Osteocyte (in vitro differentiated cells): ENCODE results near the gene LSM4. TPM values are rescaled to one million over a fixed set of nuclear protein-coding genes. Genes with fewer than 3 reads are reported as not detected.
"Not testable (repeated sequence)": the region's sequence is repeated elsewhere in the genome, so short reads cannot be mapped to it uniquely, and the experiment has no call there.

ENCODE experiments used
- DNase-seq: peaks from one replicate; pipeline ENCODE4 v3.0.0; 2021; ENCODE audit warnings: mixed read lengths; ENCODE audit not compliant: unreplicated experiment; ENCODE audit errors: extremely low spot score
- H3K27ac Mint-ChIP-seq: one replicate; pipeline ENCODE4 v1.8.0; 2021; ENCODE audit warnings: mild to moderate bottlenecking, mixed read lengths; ENCODE audit not compliant: unreplicated experiment
- H3K27me3 Mint-ChIP-seq: one replicate; pipeline ENCODE4 v1.8.0; 2021; ENCODE audit warnings: mixed read lengths; ENCODE audit not compliant: unreplicated experiment
- H3K36me3 Mint-ChIP-seq: one replicate; pipeline ENCODE4 v1.8.0; 2021; ENCODE audit warnings: mixed read lengths; ENCODE audit not compliant: unreplicated experiment
- H3K4me1 Mint-ChIP-seq: one replicate; pipeline ENCODE4 v1.8.0; 2021; ENCODE audit warnings: mixed read lengths; ENCODE audit not compliant: unreplicated experiment
- H3K4me3 Mint-ChIP-seq: one replicate; pipeline ENCODE4 v1.8.0; 2021; ENCODE audit warnings: mild to moderate bottlenecking, moderate library complexity, mixed read lengths; ENCODE audit not compliant: unreplicated experiment
- H3K9me3 Mint-ChIP-seq: one replicate; pipeline ENCODE4 v1.8.0; 2021; ENCODE audit warnings: mixed read lengths; ENCODE audit not compliant: unreplicated experiment
- total RNA-seq: library from RNA; stranded (reverse); gene quantifications from 2 replicates; pipeline ENCODE4 v1.2.1, GENCODE V29; 2021
- TF ChIP-seq, protein P1 (sequence below): fragments of 200-600 bp; sonication (generic); IDR thresholded peaks from 2 replicates; pipeline ENCODE4 v1.5.0; 2021; ENCODE audit warnings: antibody characterized with exemption, mild to moderate bottlenecking, moderate library complexity

Gene LSM4
- total RNA-seq, 1 donor from 2014 or later, result 92.1 TPM

DNA sequence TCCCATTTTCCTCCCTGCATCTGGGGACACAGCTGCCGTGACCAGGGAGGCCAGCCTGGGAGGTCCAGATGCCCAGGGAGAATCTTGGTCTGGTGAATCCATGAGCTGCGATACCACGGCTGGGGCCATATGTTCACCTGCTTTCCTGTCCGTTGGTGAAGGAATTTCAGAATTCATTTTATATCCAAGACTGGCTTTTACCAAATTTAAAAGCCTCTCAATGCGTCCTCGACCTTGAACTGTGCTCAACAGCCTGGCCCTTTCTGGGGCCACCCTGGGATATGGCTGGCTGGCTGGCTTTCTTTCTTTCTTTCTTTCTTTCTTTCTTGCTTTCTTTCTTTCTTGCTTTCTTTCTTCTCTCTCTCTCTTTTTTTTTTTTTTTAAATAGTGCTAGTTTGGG lies 40.9 kb upstream of the LSM4 start:
- Mint-ChIP-seq H3K4me1 (peaks cover 27% of the 10 kb centered on the region), H3K27ac (peak overlapping the region; percentile 95)

DNA sequence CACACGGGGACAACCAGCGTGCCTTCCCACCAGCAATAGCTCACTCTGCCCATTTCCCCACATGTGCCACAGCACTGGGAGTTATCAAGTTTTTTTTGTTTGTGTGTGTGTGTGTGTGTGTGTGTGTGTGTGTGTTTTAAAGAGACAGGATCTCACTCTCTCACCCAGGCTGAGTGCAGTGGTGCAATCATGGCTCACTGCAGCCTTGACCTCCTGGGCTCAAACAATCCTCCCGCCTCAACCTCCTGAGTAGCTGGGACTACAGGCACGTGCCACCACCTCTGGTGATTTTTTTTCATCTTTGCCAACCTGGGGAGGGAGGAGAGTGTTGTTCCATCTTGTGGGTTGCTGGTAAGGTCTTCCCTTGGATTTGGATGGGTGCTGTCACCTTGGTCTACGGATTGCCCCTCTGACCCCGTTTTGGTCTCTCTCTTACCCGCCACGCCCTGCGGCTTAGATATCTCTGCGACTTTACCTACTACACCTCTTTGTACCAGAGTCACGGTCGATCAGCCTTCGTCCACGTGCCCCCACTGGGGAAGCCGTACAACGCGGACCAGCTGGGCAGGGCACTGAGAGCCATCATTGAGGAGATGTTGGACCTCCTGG lies 40.2 kb upstream of the LSM4 start:
- no peak overlapping the region for H3K4me3 Mint-ChIP-seq
- no peak for DNase-seq
- peaks cover 27% of the 10 kb centered on the region for H3K36me3 Mint-ChIP-seq
- H3K9me3 Mint-ChIP-seq, result no peaks in the 10 kb centered on the region
- peaks cover 27% of the 10 kb centered on the region for H3K4me1 Mint-ChIP-seq
- H3K27me3 Mint-ChIP-seq, result no peaks in the 10 kb centered on the region
- TF ChIP-seq, protein P1, sequence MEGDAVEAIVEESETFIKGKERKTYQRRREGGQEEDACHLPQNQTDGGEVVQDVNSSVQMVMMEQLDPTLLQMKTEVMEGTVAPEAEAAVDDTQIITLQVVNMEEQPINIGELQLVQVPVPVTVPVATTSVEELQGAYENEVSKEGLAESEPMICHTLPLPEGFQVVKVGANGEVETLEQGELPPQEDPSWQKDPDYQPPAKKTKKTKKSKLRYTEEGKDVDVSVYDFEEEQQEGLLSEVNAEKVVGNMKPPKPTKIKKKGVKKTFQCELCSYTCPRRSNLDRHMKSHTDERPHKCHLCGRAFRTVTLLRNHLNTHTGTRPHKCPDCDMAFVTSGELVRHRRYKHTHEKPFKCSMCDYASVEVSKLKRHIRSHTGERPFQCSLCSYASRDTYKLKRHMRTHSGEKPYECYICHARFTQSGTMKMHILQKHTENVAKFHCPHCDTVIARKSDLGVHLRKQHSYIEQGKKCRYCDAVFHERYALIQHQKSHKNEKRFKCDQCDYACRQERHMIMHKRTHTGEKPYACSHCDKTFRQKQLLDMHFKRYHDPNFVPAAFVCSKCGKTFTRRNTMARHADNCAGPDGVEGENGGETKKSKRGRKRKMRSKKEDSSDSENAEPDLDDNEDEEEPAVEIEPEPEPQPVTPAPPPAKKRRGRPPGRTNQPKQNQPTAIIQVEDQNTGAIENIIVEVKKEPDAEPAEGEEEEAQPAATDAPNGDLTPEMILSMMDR, result no peak
- peak overlapping the region; percentile 95 for H3K27ac Mint-ChIP-seq

More for the DNA sequence above, 40.9 kb upstream of the LSM4 start:
- H3K9me3 Mint-ChIP-seq, result no peaks in the 10 kb centered on the region
- H3K4me3 Mint-ChIP-seq, result no peak overlapping the region
- TF ChIP-seq, protein P1, result no peak
- no peak for DNase-seq
- peaks cover 21% of the 10 kb centered on the region for H3K36me3 Mint-ChIP-seq
- H3K27me3 Mint-ChIP-seq, result no peaks in the 10 kb centered on the region

- no peaks in the 10 kb centered on the region for H3K9me3 Mint-ChIP-seq
- H3K27ac Mint-ChIP-seq, result no peak overlapping the region
- H3K36me3 Mint-ChIP-seq, result peaks cover 36% of the 10 kb centered on the region
- no peaks in the 10 kb centered on the region for H3K27me3 Mint-ChIP-seq
- DNase-seq, result no peak
- TF ChIP-seq, protein P1, result no peak
- no peak overlapping the region for H3K4me3 Mint-ChIP-seq
- H3K4me1 Mint-ChIP-seq, result peaks cover 24% of the 10 kb centered on the region
Observed at GRCh38 chr19:18361646-18362045, 38.8 kb upstream of the LSM4 start.

- Mint-ChIP-seq H3K9me3 (no peaks in the 10 kb centered on the region), H3K27me3 (no peaks in the 10 kb centered on the region), H3K4me1 (no peaks in the 10 kb centered on the region), H3K36me3 (peaks cover 33% of the 10 kb centered on the region), H3K4me3 (no peak overlapping the region), H3K27ac (no peak overlapping the region)
- DNase-seq, result no peak
- TF ChIP-seq, protein P1, result no peak
Observed at GRCh38 chr19:18357041-18357440, 34.2 kb upstream of the LSM4 start.

DNA sequence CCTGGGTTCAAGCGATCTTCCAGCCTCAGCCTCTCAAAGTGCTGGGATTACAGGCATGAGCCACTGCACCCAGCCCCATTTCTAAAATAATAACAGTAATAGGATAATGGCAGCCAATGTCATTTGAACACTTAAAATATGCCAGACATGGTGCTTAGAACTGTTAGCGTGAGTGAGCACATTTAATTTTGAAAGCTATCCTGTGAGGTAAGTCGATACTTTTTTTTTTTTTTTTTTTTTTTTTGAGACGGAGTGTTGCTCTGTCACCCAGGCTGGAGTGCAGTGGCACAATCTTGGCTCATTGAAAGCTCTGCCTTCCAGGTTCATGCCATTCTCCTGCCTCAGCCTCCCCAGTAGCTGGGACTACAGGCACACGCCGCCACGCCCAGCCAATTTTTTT lies 31.9 kb upstream of the LSM4 start:
- not testable (repeated sequence) for H3K4me3 Mint-ChIP-seq, H3K27me3 Mint-ChIP-seq, DNase-seq, H3K9me3 Mint-ChIP-seq, H3K27ac Mint-ChIP-seq, H3K4me1 Mint-ChIP-seq
- peaks cover 31% of the 10 kb centered on the region for H3K36me3 Mint-ChIP-seq
